Stimulated activated CD8-positive, alpha-beta memory T cell treated with anti-CD3 and anti-CD28 coated beads, Interleukin-7, amount 100 ng/mL, for 4 hours (primary cell): ENCODE results near the gene MOB3A.

ENCODE experiments used
- DNase-seq, 2 donors: peaks; one replicate each; pipeline ENCODE4 v3.0.0-alpha.2; 2020; ENCODE audit warnings: low read depth in 2 of 2

The MOB3A gene

DNA sequence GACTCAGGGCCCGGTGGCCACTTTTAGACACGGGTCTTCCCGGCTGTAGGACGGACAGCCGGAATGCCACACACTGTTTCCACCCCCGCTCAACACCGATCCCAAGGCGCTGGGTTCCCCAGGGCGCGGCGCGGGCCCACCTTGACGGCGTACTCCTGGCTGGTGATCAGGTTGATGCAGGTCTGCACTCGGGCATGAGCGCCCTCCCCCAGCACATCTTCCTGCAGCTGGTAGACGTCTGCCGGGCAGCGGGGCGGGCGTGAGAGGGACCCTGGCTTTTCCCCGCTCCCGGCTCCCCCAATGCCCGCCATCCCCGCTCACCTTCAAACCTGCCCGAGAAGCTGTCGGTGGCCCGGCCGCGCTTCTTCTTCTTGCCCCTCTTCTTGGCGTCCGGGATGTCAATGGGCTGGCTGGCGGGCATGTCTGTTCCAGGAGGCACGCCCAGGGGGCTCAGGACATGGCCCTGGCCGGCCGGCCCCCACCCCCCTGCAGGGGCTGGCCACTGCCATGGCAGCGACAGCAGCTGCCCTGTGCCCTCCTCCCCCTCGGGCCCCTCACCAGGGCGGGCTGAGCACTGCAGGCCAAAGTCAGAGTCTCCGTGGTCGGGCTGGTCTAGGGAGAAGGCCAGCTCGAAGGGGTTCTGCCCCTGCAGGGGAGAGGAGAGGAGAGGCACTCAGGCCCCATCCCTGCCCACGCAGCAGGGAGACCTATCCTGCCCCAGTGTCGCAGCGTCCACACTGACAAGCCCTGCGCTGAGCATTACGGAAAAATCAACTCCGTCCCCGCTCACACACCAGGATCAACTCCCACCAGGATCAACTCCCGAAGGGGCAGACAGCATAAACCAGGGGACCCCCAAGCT is 49.8 kb downstream of the MOB3A start:
- DNase-seq = no peak

- DNase-seq = no peak
Measured at GRCh38 chr19:2045501-2046045, 50.6 kb downstream of the MOB3A start.

GRCh38 chr19:2044709-2045500 is 51.2 kb downstream of the MOB3A start:
- DNase-seq = no peak

- no peak for DNase-seq
Measured at GRCh38 chr19:2043961-2044708, 52.0 kb downstream of the MOB3A start.

GRCh38 chr19:2043251-2043641 is 52.9 kb downstream of the MOB3A start:
- no peak for DNase-seq

DNA sequence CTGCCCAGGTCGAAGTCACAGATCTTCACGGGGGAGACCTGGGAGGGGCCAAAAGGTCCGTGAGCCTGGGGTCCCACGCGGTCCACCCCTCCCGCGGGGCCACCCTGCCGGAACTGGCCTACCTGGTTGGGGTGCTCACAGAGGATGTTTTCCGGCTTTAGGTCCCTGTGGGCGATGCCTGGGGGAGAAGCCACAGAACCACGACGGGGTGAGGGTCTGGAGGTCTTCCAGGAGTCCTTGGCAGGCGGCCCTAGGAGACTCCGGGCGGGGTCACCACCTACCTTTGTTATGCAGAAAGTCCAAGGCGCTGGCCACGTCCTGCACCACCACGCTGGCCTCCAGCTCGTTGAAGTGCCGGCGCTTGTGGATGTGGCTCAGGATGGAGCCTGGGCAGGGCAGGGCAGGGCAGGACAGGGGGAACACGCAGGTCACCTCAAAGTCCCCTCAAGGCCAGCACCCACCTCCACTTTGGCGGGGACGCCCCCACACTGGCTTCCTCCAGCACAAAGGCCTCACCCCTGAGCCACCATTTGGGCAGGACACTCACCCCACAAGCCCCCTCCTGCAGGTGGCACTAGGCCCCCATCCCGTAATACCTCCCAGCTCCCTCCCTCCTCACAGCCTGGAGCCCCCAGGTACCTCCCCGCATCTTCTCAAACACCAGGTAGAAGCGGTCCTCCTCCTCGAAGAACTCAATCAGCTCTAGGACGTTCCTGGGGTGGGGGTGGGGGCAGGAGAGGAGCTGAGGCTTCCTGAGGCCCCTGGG is 53.5 kb downstream of the MOB3A start:
- DNase-seq = no peak

- DNase-seq = peak; percentile 97 to 99
Measured at GRCh38 chr19:2041683-2042484, 54.2 kb downstream of the MOB3A start.

DNA sequence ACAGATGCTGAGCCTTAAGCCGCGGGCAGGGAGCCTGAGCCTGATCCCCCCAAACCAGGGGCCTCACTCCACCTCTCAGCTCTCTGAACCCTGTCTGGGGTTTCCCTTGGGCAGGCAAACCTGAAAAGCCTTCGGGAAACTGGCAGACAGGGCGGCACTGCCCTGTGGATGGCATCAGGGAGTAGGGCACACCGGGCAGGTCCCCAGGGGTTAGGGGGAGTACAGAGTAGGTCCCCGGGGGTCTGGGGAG is 54.8 kb downstream of the MOB3A start:
- no peak for DNase-seq

GRCh38 chr19:2040647-2041432 is 55.3 kb downstream of the MOB3A start:
- DNase-seq = no peak

GRCh38 chr19:2039959-2040646 is 56.0 kb downstream of the MOB3A start:
- no peak for DNase-seq

GRCh38 chr19:2039089-2039958 is 56.8 kb downstream of the MOB3A start:
- no peak for DNase-seq

- no peak for DNase-seq
Measured at GRCh38 chr19:2038284-2039088, 57.6 kb downstream of the MOB3A start.

- no peak for DNase-seq
Measured at GRCh38 chr19:2037651-2038255, 58.4 kb downstream of the MOB3A start.

GRCh38 chr19:2036424-2036823 is 59.7 kb downstream of the MOB3A start:
- no peak for DNase-seq

GRCh38 chr19:2035590-2035991 is 60.5 kb downstream of the MOB3A start:
- no peak for DNase-seq

- DNase-seq = no peak
Measured at GRCh38 chr19:2034729-2035589, 61.2 kb downstream of the MOB3A start.
